B cell (primary cell): ENCODE measurements around the gene MDGA2. TPM values are rescaled to one million over a fixed set of nuclear protein-coding genes. Genes with fewer than 3 reads are reported as not detected.

Source experiments
- ATAC-seq: fragments of 200-7000 bp; cut with Tn5 transposase; one replicate; pipeline ENCODE4 v1.10.0; 2021; ENCODE audit warnings: low read depth, mild to moderate bottlenecking, moderate number of reproducible peaks, moderate library complexity
- CTCF ChIA-PET: fragments of 350-600 bp; sonication (Branson Sonifier 250); formaldehyde crosslinking; loops from one replicate; lab custom pipeline; 2021; ENCODE audit warnings: antibody characterized with exemption, inconsistent platforms; lab: Charles Lee
- POLR2A ChIA-PET: fragments of 350-600 bp; sonication (Branson Sonifier 250); formaldehyde crosslinking; loops from one replicate; lab custom pipeline; 2021; ENCODE audit warnings: antibody characterized with exemption; lab: Charles Lee
- DNase-seq: peaks from one replicate; pipeline ENCODE4 v3.0.0; 2013
- H2AFZ ChIP-seq: 2 replicates; pipeline ENCODE4 v1.6.1; 2012; ENCODE audit warnings: mild to moderate bottlenecking, low read depth, low read length; ENCODE audit not compliant: insufficient read depth, poor library complexity, severe bottlenecking
- H3K27ac ChIP-seq, 2 donors: 1 replicate in 1 of 2; 2 replicates in 1 of 2; pipeline ENCODE4 v1.5.1; 2012 to 2013; ENCODE audit warnings: low read length in 2 of 2, mild to moderate bottlenecking in 2 of 2, moderate library complexity in 1 of 2
- H3K27me3 ChIP-seq, 4 experiments: fragments of 200-600 bp in 1 of 4; sonication (generic) in 1 of 4; replicated peaks in 1 of 4; 1 replicate in 2 of 4; 2 replicates in 2 of 4; pipeline versions ENCODE4 v1.6.1 to v1.7.0; 2013 to 2016; ENCODE audit warnings: low read length in 3 of 4, mild to moderate bottlenecking in 2 of 4, mixed read lengths in 1 of 4, moderate library complexity in 1 of 4; ENCODE audit not compliant: insufficient read depth in 4 of 4, control insufficient read depth in 3 of 4; ENCODE audit errors: control extremely low read depth in 1 of 4
- H3K36me3 ChIP-seq, 2 experiments: replicated peaks in 1 of 2; 1 replicate in 1 of 2; 2 replicates in 1 of 2; pipeline versions ENCODE4 v1.6.1 to v1.7.1; 2013; ENCODE audit warnings: low read length in 1 of 2; ENCODE audit not compliant: insufficient read depth in 2 of 2, control insufficient read depth in 1 of 2; ENCODE audit errors: control extremely low read depth in 1 of 2, extremely low read depth in 1 of 2
- H3K4me1 ChIP-seq, 2 donors: fragments of 200-600 bp in 1 of 2; sonication (generic) in 1 of 2; 1 replicate in 1 of 2; 2 replicates in 1 of 2; pipeline versions ENCODE4 v1.5.1 to v1.6.1; 2013 to 2017; ENCODE audit warnings: low read length in 2 of 2; ENCODE audit not compliant: control insufficient read depth in 2 of 2, insufficient read depth in 2 of 2
- H3K4me2 ChIP-seq: replicated peaks from 2 replicates; pipeline ENCODE3; 2012; ENCODE audit warnings: mild to moderate bottlenecking, low read depth, low read length; ENCODE audit not compliant: poor library complexity, severe bottlenecking
- H3K4me3 ChIP-seq, 5 experiments: fragments of 200-600 bp in 1 of 5; sonication (generic) in 1 of 5; 1 replicate in 3 of 5; 2 replicates in 2 of 5; pipeline versions ENCODE4 v1.5.1 to v1.7.0; 2011 to 2016; ENCODE audit warnings: low read length in 4 of 5, mild to moderate bottlenecking in 4 of 5, low read depth in 2 of 5, control low read depth in 1 of 5, moderate library complexity in 1 of 5; ENCODE audit not compliant: insufficient read depth in 1 of 5; ENCODE audit errors: control extremely low read depth in 1 of 5, extremely low read depth in 1 of 5
- H3K79me2 ChIP-seq: fragments of 200-600 bp; sonication (generic); one replicate; pipeline ENCODE4 v1.6.0; 2016; ENCODE audit warnings: low read length; ENCODE audit not compliant: control insufficient read depth, insufficient read depth
- H3K9ac ChIP-seq: fragments of 200-600 bp; sonication (generic); 2 replicates; pipeline ENCODE4 v1.6.1; 2017; ENCODE audit warnings: mild to moderate bottlenecking, low read length, moderate library complexity
- H3K9me3 ChIP-seq, 3 donors: one replicate each; pipeline versions ENCODE4 v1.6.1 to v1.7.1; 2013; ENCODE audit warnings: low read length in 2 of 3; ENCODE audit not compliant: control insufficient read depth in 2 of 3, insufficient read depth in 1 of 3; ENCODE audit errors: control extremely low read depth in 1 of 3
- H4K20me1 ChIP-seq: 2 replicates; pipeline ENCODE4 v1.6.0; 2012; ENCODE audit warnings: mild to moderate bottlenecking, low read length; ENCODE audit not compliant: insufficient read depth, control insufficient read depth, poor library complexity, severe bottlenecking
- H3K27ac Mint-ChIP-seq: one replicate; pipeline ENCODE4 v1.8.0; 2021; ENCODE audit warnings: mixed read lengths
- H3K27me3 Mint-ChIP-seq: one replicate; pipeline ENCODE4 v1.8.0; 2021; ENCODE audit warnings: mixed read lengths
- H3K4me1 Mint-ChIP-seq: one replicate; pipeline ENCODE4 v1.8.0; 2021; ENCODE audit warnings: mixed read lengths
- H3K4me3 Mint-ChIP-seq: one replicate; pipeline ENCODE4 v1.8.0; 2021; ENCODE audit warnings: mixed read lengths
- H3K9me3 Mint-ChIP-seq: one replicate; pipeline ENCODE4 v1.8.0; 2022; ENCODE audit warnings: mixed read lengths; ENCODE audit not compliant: insufficient read depth
- EZH2 ChIP-seq: IDR thresholded peaks from 2 replicates; pipeline ENCODE4 v1.6.1; 2012; ENCODE audit warnings: borderline replicate concordance, low read depth, mild to moderate bottlenecking, moderate library complexity, low read length; ENCODE audit not compliant: insufficient read depth, poor library complexity, severe bottlenecking
- WGBS: methylation state at CpG from one replicate; pipeline ENCODE4 v1.1.5; 2013; ENCODE audit warnings: missing lambda C conversion rate; ENCODE audit not compliant: insufficient coverage; 5-methylcytosine and 5-hydroxymethylcytosine counted together
- intact Hi-C: fragments of 100-400 bp; cut with micrococcal nuclease; formaldehyde crosslinking; loops from one replicate; pipeline ENCODE4 v1.10.0; 2022
- polyA plus RNA-seq: library from polyadenylated mRNA; depleted of rRNA; stranded (reverse); fragments of >200 nt; gene quantifications from 2 replicates; pipeline ENCODE4 v1.2.3, GENCODE V29; 2012
- total RNA-seq, 2 donors: library from RNA; stranded (reverse); fragments of 120-200 nt in 1 of 2; gene quantifications; 1 replicate in 1 of 2; 2 replicates in 1 of 2; pipeline versions ENCODE4 v1.2.3 to v1.2.4, GENCODE V29; 2013 to 2022
- TF ChIP-seq, protein P1 (sequence below): fragments of 200-600 bp; IDR thresholded peaks from one replicate; pipeline ENCODE4 v1.8.0; 2022; ENCODE audit warnings: antibody characterized with exemption, mild to moderate bottlenecking

Gene MDGA2
- total and polyA plus RNA-seq, 2 donors (not counting 1 experiment from before 2014, with no cell fraction given) = not detected

DNA sequence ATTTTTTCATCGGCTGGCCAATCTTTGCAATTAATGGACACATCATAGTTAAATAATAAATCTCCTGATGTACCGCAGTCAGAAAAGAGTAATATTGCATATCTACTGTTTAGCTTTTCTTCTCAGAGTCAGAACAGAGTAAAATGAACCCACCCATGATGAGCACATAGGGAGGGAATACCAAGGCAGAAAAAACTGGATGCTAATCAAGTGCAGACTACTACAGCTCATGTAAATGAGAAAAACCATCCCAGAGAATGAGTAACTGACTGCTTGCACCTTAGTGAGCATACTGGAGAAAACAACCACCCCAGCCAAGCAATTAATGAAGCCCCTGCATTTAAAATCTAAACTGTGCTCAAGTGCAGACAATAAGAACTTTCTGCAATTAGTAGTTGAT lies 483.7 kb downstream of the MDGA2 start:
- H3K4me1 ChIP-seq = no peaks in the 10 kb centered on the region
- H3K4me2 ChIP-seq = no peak overlapping the region
- Mint-ChIP-seq H3K4me1 (no peaks in the 10 kb centered on the region), H3K27me3 (no peaks in the 10 kb centered on the region), H3K27ac (no peak overlapping the region), H3K4me3 (no peak overlapping the region), H3K9me3 (no peaks in the 10 kb centered on the region)
- ChIA-PET POLR2A (no interaction called here), CTCF (no interaction called here)
- no peak overlapping the region for H2AFZ ChIP-seq
- no peak overlapping the region for H3K27ac ChIP-seq
- intact Hi-C loops = no loop called here
- no peaks in the 10 kb centered on the region for H3K9me3 ChIP-seq
- no peaks in the 10 kb centered on the region for H3K36me3 ChIP-seq
- H4K20me1 ChIP-seq = no peaks in the 10 kb centered on the region
- H3K9ac ChIP-seq = no peak overlapping the region
- WGBS = no CpG with 5 or more reads among the region's 2 CpGs
- no peak for ATAC-seq
- no peaks in the 10 kb centered on the region for H3K79me2 ChIP-seq
- DNase-seq = no peak
- no peak overlapping the region for H3K4me3 ChIP-seq
- H3K27me3 ChIP-seq = no peaks in the 10 kb centered on the region
- TF ChIP-seq, protein P1, sequence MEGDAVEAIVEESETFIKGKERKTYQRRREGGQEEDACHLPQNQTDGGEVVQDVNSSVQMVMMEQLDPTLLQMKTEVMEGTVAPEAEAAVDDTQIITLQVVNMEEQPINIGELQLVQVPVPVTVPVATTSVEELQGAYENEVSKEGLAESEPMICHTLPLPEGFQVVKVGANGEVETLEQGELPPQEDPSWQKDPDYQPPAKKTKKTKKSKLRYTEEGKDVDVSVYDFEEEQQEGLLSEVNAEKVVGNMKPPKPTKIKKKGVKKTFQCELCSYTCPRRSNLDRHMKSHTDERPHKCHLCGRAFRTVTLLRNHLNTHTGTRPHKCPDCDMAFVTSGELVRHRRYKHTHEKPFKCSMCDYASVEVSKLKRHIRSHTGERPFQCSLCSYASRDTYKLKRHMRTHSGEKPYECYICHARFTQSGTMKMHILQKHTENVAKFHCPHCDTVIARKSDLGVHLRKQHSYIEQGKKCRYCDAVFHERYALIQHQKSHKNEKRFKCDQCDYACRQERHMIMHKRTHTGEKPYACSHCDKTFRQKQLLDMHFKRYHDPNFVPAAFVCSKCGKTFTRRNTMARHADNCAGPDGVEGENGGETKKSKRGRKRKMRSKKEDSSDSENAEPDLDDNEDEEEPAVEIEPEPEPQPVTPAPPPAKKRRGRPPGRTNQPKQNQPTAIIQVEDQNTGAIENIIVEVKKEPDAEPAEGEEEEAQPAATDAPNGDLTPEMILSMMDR = no peak
- TF ChIP-seq EZH2 = no peak

DNA sequence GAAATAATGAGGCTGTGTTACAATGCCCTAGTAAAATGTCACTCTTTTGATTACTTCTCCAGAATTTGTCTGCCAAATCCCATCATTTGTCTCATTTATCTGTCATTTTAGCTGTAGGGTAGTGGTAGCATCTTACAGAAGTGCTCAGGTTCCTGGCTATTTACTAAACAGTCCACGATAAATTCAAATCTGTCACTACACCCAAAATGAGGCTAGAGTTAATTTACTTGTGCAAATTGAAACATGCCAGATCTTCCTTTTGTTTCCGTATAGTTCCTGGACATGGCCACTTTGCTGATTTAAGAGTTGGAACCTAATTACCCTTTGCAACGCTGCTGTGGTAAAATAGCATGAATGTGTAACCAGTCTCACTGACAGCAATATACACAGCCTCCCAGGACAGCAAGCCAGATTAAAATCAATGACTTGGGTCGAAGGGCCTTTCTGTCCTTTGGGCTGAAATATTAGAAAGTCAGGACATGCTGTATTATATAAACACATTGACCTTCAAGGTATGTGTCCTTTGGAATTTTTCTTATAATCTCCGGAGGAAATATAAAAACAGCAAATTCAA lies 485.4 kb downstream of the MDGA2 start:
- Histone ChIP-seq H2AFZ (no peak overlapping the region), H3K9me3 (no peaks in the 10 kb centered on the region), H3K27me3 (no peaks in the 10 kb centered on the region), H3K4me2 (no peak overlapping the region), H3K4me1 (no peaks in the 10 kb centered on the region), H3K36me3 (no peaks in the 10 kb centered on the region), H3K27ac (no peak overlapping the region), H3K79me2 (no peaks in the 10 kb centered on the region), H4K20me1 (no peaks in the 10 kb centered on the region), H3K4me3 (no peak overlapping the region), H3K9ac (no peak overlapping the region)
- Mint-ChIP-seq H3K27me3 (no peaks in the 10 kb centered on the region), H3K4me1 (no peaks in the 10 kb centered on the region), H3K9me3 (no peaks in the 10 kb centered on the region), H3K4me3 (no peak overlapping the region), H3K27ac (no peak overlapping the region)
- ATAC-seq = no peak
- TF ChIP-seq, protein P1 = no peak
- no peak for TF ChIP-seq EZH2
- WGBS = no CpG with 5 or more reads among the region's 5 CpGs
- ChIA-PET POLR2A (no interaction called here), CTCF (no interaction called here)
- intact Hi-C loops = no loop called here
- DNase-seq = no peak
